Skin epidermis (tissue), 12 donors: Measurements from ENCODE around the gene HINT2.
A peak's percentile ranks its signal among the peaks of the same experiment; 100 is the strongest.

ENCODE experiments used
- H3K27ac ChIP-seq, 21 experiments: fragments of 200-600 bp; sonication (generic) in 11 of 21; one replicate each; pipeline ENCODE4 v1.5.0; 2020; ENCODE audit warnings: mild to moderate bottlenecking in 3 of 21, inconsistent platforms in 2 of 21, moderate library complexity in 2 of 21
- H3K4me3 ChIP-seq, 7 experiments: fragments of 200-600 bp; sonication (generic) in 2 of 7; one replicate each; pipeline ENCODE4 v1.5.0; 2020; ENCODE audit warnings: inconsistent platforms in 2 of 7, mild to moderate bottlenecking in 2 of 7, moderate library complexity in 1 of 7

Gene HINT2

GRCh38 chr9:35814841-35815543, at the start of gene HINT2:
TSS of gene HINT2 (minus strand) at chr9:35815042. CDS start at chr9:35814979, 63 bp downstream.
- H3K4me3 ChIP-seq = peak within 1 kb of the TSS; percentile 65 to 93 (median 76)
- H3K27ac ChIP-seq = peak within 1 kb of the TSS; percentile 73 to 99 (median 94)

DNA sequence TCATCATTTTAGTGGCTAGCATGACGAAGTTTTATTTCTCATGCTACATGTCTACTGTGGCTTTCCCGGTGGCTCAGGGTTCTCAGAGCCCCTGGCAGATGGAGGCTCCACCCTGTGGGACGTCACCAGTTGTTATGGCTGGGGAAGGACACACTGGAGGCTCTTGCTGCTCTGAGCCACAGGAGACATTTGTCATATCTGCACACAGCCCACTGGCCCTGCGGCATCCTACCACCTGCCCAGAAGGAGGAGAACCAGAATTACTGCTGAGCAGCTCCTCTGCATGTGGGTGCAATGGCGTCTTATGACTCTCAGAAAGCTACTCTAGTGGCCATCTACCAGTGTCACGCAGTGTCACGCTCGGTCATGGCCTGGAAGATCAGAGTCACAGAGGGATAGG, 48.7 kb upstream of the HINT2 start:
- Histone ChIP-seq H3K27ac (no peak overlapping the region), H3K4me3 (no peak overlapping the region)

- no peak overlapping the region for H3K4me3 ChIP-seq
- no peak overlapping the region for H3K27ac ChIP-seq
These were observed 47.5 kb upstream of the HINT2 start for GRCh38 chr9:35862328-35862727.

- H3K27ac ChIP-seq = no peak overlapping the region
- no peak overlapping the region for H3K4me3 ChIP-seq
These were observed 46.5 kb upstream of the HINT2 start for GRCh38 chr9:35861161-35861897.

DNA sequence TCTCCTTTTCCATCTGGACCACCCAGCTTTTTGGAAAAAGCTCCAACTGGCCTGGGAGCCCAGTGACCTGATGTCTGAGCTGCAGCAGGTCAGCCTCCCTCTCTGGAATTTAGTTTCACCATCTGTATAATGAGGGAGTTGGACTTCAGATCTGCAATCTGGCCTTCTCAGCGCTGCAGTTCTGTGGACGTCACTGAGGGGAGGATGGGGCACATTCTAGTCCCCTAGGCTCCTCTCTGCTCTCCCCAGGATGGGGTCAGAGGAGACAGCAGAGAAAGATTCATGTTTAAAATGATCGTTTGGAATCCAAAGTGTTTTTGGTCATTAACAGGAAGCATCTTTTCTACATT, 45.1 kb upstream of the HINT2 start:
- no peak overlapping the region for H3K27ac ChIP-seq
- H3K4me3 ChIP-seq = no peak overlapping the region

DNA sequence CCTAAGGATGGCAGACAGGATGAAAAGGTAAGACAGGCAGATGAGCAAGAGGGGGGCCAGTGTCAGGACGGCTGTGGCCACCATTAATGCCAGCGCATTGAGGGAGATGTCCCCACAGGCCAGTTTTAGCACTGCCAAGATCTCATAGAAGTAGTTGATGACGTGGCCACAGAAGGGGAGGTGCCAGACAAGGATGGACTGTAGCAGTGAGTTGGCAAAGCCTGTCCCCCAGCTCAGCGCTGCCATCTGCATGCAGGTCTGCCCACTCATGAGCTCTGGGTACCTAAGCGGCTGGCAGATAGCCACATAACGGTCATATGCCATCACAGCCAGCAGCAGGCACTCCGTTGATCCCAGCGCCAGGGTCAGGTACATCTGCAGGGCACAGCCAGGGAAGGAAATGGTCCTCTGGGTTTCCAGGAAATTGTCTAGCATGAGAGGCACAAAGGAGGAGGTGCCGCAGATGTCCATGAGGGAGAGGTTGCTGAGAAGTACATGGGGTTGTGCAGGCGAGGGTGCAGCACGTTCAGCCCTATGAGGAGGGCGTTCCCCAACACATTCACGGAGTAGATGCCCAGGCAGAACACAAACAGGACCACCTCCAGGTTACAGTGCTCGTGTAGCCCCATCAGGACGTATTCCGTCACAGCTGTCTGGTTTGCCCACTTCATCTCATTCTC, 44.6 kb upstream of the HINT2 start:
- Histone ChIP-seq H3K4me3 (no peak overlapping the region), H3K27ac (no peak overlapping the region)

DNA sequence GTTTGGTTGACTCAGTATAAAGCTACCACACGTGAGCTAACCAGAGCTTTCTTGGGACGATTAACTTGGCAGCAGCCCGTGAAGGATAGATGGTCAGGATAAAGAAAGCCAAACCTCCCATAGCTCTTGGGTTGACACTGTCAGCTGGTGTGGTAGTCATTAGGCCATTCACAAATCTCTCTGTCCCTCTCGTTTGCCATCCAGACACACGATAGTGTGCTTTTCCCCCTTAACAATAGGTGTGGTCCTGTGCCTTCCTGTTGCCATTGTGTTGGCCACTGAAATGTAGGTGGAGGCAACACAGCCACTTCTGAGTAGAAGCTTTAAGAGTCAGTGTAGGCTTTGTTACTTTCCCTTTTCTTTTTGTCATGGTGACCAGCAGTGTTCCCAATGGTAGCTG, 43.6 kb upstream of the HINT2 start:
- Histone ChIP-seq H3K27ac (no peak overlapping the region), H3K4me3 (no peak overlapping the region)

DNA sequence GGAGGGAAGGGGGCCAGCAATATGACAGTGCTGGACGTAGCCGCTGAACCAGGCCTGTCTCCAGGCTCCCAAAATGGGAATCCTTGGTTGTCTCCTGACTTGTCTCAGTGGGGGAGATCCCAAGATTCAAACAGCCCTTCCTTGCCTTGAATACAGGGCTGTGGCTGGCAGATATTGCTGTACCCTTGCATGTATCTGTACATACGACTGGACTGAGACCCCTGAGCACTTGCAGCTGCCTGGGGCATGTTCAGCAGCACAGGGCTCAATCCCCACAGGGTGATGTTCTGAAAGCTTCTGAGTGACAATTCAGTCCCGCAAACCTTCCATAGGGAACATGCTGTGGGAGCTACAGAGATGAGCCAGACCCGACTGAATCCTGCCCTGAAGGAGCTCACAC, 42.0 kb upstream of the HINT2 start:
- Histone ChIP-seq H3K4me3 (no peak overlapping the region), H3K27ac (no peak overlapping the region)

DNA sequence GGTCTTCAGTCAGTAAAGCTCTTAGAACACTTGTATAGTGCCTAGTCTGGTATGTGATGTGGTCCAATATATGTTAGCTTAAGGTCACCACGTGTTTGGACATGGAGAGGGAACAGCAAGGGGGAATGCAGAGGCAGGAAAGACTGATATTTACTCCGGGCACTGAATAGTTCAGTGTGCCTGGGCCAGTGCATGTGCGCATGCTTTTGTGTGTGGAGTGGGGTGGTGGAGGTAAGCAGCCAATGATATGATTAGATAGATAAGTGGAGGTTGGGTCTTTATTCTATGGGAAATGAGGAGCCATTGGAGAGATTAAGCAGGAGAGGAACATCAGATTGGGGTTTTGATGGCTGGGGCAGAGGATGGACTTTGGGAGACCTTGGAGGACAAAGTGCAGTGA, 41.4 kb upstream of the HINT2 start:
- H3K4me3 ChIP-seq = no peak overlapping the region
- no peak overlapping the region for H3K27ac ChIP-seq

GRCh38 chr9:35854091-35854762, 39.4 kb upstream of the HINT2 start:
- no peak overlapping the region for H3K4me3 ChIP-seq

GRCh38 chr9:35852876-35853865, 38.3 kb upstream of the HINT2 start:
- Histone ChIP-seq H3K27ac (no peak overlapping the region), H3K4me3 (no peak overlapping the region)

More at GRCh38 chr9:35854091-35854762, 39.4 kb upstream of the HINT2 start:
- H3K27ac ChIP-seq = no peak overlapping the region

DNA sequence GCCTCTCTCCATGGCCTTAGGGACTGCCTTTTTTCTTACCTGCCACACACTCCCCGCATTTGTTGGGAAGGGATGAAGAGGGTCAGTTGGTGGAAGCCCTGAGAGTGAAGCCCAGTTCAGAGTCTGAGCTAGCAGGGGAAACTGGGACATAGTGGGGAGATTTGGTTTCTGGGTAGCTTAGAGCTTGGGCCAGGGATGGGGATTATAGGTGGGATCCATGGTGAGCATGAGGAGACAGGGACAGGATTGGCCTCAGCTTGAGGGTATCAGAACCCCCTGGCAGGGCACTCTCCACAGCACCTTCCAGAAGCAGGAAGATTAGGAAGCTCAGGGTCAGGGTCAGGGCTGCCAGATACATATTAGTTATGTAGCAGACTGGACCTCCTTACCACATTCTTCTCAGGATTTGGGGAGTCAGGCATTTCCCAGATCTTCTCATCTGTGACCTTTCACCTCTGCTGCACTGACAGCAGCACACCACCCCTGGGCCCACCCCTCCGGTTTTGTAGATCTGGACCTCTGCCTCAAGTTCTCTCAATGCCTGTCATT, 37.5 kb upstream of the HINT2 start:
- Histone ChIP-seq H3K4me3 (no peak overlapping the region), H3K27ac (no peak overlapping the region)

DNA sequence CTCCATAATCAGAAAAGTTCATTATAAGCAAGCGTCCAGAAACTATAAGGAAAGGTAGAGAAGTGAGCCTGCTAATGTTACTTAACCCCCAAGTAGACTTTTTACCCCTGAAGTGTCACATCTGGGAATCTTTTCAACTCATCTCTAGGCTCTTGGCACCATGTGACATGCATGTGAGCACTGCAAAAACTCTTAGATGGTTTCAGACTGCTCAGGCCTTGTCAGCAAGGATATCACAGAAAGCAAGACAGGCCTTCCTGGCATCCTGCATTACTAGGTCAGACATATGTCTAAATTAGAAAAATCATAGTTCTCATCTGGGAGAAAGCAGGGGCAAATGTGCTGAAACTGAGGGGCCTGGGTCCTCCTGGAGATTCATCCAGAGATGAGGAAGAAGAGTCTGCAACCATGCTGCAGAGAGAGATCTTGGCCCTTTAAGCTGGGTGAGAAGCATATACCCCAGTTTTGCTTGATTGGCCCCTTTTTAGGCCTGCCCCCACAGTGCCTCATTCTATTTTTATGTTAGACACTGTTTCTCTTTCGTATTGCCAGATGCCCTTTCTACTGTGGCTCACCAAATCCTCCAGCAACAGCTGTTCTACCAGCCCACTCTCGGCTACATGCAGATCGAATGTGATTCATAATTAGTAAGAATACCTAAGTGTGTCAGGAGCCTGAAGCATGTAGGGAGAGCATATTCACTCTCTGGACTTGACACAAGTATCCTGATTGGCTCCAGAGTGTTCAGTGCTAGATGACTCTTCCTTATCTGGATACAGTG, 33.1 kb upstream of the HINT2 start:
- H3K27ac ChIP-seq = peak overlapping the region in 7 of 21 experiments; percentile 16 to 67 (median 37)
- no peak overlapping the region for H3K4me3 ChIP-seq

DNA sequence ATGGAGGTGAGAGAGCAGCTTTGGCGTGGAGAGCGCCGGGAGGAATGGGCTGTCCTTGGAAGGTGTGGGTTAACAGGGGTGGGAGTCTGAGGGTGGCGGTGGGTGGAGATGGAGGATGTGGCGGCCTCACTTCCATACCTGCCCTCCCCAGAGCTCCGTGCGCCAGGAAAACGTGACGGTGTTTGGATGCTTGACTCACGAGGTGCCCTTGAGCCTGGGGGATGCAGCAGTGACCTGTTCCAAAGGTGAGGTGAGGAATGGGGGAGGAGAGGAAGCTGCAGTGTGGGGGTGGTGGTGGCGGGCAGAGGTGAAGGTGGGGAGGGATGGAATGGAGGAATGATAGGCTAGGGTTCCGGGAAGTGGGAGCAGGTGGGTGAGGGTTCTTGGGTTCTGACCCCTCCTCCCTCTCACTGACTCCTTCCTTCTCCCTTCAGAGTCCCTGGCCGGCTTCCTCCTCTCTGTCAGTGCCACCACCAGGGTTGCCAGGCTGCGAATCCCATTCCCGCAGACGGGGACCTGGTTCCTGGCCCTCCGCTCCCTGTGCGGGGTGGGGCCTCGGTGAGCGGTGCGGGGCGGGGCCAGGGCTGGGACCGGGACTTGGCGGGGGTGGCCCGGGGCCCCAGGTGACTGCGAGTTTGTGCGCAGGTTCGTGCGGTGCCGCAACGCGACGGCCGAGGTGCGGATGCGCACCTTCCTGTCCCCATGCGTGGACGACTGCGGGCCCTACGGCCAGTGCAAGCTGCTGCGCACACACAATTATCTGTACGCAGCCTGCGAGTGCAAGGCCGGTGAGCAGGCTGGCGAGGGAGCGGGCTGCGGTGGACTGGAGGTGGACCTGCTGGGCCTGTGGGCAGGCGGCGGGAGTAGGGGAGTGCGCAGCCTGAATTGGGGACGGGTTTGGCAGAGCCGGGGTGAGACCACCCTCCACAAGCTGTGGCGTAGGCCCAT, 31.3 kb upstream of the HINT2 start:
- Histone ChIP-seq H3K27ac (peak overlapping the region in 11 of 21 experiments; percentile 17 to 71 (median 43)), H3K4me3 (no peak overlapping the region)

DNA sequence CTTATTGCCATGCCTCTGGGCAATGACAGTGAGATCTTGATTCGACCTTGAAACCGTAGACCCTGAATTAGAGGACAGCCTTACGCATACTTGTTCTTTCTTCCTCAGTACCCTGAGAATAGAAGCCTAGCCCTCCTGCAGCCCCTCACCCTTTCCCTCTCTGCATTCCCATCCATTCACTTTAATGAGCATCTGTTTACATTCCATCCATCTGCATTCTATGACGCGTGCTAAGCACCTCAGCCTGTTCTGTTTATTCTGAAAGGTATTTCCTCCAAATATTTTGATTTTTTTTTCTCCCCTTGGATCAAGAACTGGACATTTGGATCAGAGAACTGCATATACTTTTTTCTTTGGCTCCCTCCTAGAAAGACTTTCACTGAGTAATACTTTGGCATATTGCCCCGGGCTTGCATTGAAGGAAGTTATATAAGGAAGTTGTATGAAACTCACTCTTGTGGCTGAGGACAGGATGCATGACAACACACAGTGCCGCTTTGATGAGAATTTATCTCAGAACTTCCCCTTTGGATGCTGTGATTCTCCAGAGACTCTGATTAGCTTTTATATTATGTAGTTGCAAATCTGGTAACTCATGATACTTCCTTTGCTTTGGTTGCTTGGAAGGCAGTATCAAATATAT, 29.9 kb upstream of the HINT2 start:
- H3K27ac ChIP-seq = peak overlapping the region in 8 of 21 experiments; percentile 3 to 66 (median 54)

GRCh38 chr9:35842795-35843194, 28.0 kb upstream of the HINT2 start:
- H3K4me3 ChIP-seq = no peak overlapping the region
- H3K27ac ChIP-seq = peak overlapping the region in 1 of 21 experiments; percentile 8

More for the DNA sequence above, 29.9 kb upstream of the HINT2 start:
- no peak overlapping the region for H3K4me3 ChIP-seq
